K562 (cell line): ENCODE measurements around the gene TMEM271. TPM values are rescaled to one million over a fixed set of nuclear protein-coding genes. Genes with fewer than 3 reads are reported as not detected.

ENCODE experiments used
- ATAC-seq: fragments of 200-7000 bp; cut with Tn5 transposase; 3 replicates; pipeline ENCODE4 v1.9.1; 2020; ENCODE audit warnings: moderate library complexity
- BruUV-seq: library from RNA; stranded (reverse); fragments of 400-500 nt; replicated peaks from 2 replicates; lab custom pipeline; 2021; lab: Mats Ljungman, UMichigan
- CTCF ChIA-PET: fragments of 300-600 bp; formaldehyde crosslinking; extraction: SDS; loops from one replicate; lab custom pipeline; 2021; ENCODE audit warnings: low intra/inter-chr PET ratio; lab: Yijun Ruan, JAX
- POLR2A ChIA-PET: fragments of 300-600, 350-650 bp; sonication (Branson Sonifier 250); formaldehyde crosslinking; extraction: SDS; loops from one replicate; lab custom pipeline; 2021; ENCODE audit warnings: antibody characterized with exemption, inconsistent platforms; lab: Yijun Ruan, JAX
- DNase-seq, 4 experiments: peaks; one replicate each; pipeline versions ENCODE4 v3.0.0 to v3.0.0-alpha.2; 2011 to 2018; ENCODE audit warnings: low spot score in 3 of 4, mixed read lengths in 3 of 4; ENCODE audit errors: extremely low read depth in 1 of 4
- FAIRE-seq: peaks from 2 replicates; lab custom pipeline; 2011; peaks lifted over from hg19 to GRCh38; lab: Jason Lieb, UNC
- H2AFZ ChIP-seq: 2 replicates; pipeline ENCODE4 v1.6.0; 2011; ENCODE audit warnings: low read depth, low read length, control low read depth, inconsistent platforms
- H3K27ac ChIP-seq: fragments of 200-600 bp; 3 replicates; pipeline ENCODE4 v1.8.0; 2011; ENCODE audit warnings: low read depth, mild to moderate bottlenecking, control low read depth, inconsistent platforms, low read length, moderate library complexity, mixed read lengths; ENCODE audit errors: extremely low read depth
- H3K27me3 ChIP-seq, 2 experiments: fragments of 300-600 bp in 1 of 2; 2 replicates in 1 of 2; 3 replicates in 1 of 2; pipeline versions ENCODE4 v1.6.0 to v1.8.0; 2011; ENCODE audit warnings: inconsistent platforms in 2 of 2, low read length in 2 of 2, mild to moderate bottlenecking in 1 of 2, mixed read lengths in 1 of 2, moderate library complexity in 1 of 2; ENCODE audit not compliant: control insufficient read depth in 2 of 2, insufficient read depth in 2 of 2
- H3K36me3 ChIP-seq: fragments of 300-600 bp; 3 replicates; pipeline ENCODE4 v1.8.0; 2011; ENCODE audit warnings: mild to moderate bottlenecking, low read length, inconsistent platforms; ENCODE audit not compliant: control insufficient read depth, insufficient read depth
- H3K4me1 ChIP-seq, 2 experiments: fragments of 200-600 bp in 1 of 2; replicated peaks in 1 of 2; 2 replicates in 1 of 2; 3 replicates in 1 of 2; pipeline versions ENCODE4 v1.5.1 to v1.8.0; 2011; ENCODE audit warnings: inconsistent platforms in 2 of 2, low read length in 2 of 2, mild to moderate bottlenecking in 1 of 2, mixed read lengths in 1 of 2, moderate library complexity in 1 of 2; ENCODE audit not compliant: control insufficient read depth in 2 of 2, insufficient read depth in 2 of 2
- H3K4me2 ChIP-seq: 2 replicates; pipeline ENCODE4 v1.6.1; 2011; ENCODE audit warnings: low read length, control low read depth, inconsistent platforms, mixed read lengths; ENCODE audit not compliant: insufficient read depth
- H3K4me3 ChIP-seq: fragments of 200-600 bp; sonication (generic), shearing (Covaris generic); 2 replicates; pipeline ENCODE4 v1.5.1; 2016; ENCODE audit warnings: control low read depth, inconsistent platforms
- H3K79me2 ChIP-seq: fragments of 200-600 bp; 3 replicates; pipeline ENCODE4 v1.8.0; 2011; ENCODE audit warnings: low read length, inconsistent platforms; ENCODE audit not compliant: control insufficient read depth, insufficient read depth
- H3K9ac ChIP-seq, 2 experiments: 2 replicates each; pipeline versions ENCODE4 v1.6.0 to v1.6.1; 2011; ENCODE audit warnings: low read depth in 2 of 2, low read length in 2 of 2, control low read depth in 1 of 2, inconsistent platforms in 1 of 2, mild to moderate bottlenecking in 1 of 2, mixed read lengths in 1 of 2; ENCODE audit not compliant: insufficient read depth in 1 of 2
- H3K9me1 ChIP-seq: one replicate; pipeline ENCODE4 v1.6.0; 2011; ENCODE audit warnings: inconsistent platforms, mild to moderate bottlenecking, low read length, moderate library complexity; ENCODE audit not compliant: control insufficient read depth, insufficient read depth
- H3K9me3 ChIP-seq: replicated peaks from 2 replicates; pipeline ENCODE4 v1.5.1; 2011; ENCODE audit warnings: low read depth, low read length, inconsistent platforms; ENCODE audit not compliant: control insufficient read depth, insufficient read depth
- H4K20me1 ChIP-seq: replicated peaks from 2 replicates; pipeline ENCODE4 v1.6.1; 2011; ENCODE audit warnings: low read length, inconsistent platforms, mixed read lengths; ENCODE audit not compliant: control insufficient read depth, insufficient read depth
- BCL6 ChIP-seq: fragments of 250-450 bp; sonication (Bioruptor Pico); IDR thresholded peaks from 2 replicates; pipeline ENCODE4 v1.4.0; 2020
- FIP1L1 ChIP-seq: fragments of 200-400 bp; formaldehyde crosslinking; IDR thresholded peaks from 2 replicates; pipeline ENCODE4 v1.6.1; 2018; ENCODE audit warnings: mild to moderate bottlenecking, low read depth, low read length; ENCODE audit not compliant: poor library complexity, severe bottlenecking
- FOXK2 ChIP-seq, 2 experiments: fragments of 450-650 bp; IDR thresholded peaks in 1 of 2; conservative IDR thresholded peaks in 1 of 2; 2 replicates each; pipeline ENCODE4 v1.6.1; 2016; ENCODE audit warnings: low read depth in 2 of 2, mild to moderate bottlenecking in 1 of 2
- GATAD2A ChIP-seq: fragments of 450-650 bp; IDR thresholded peaks from 2 replicates; pipeline ENCODE4 v1.6.1; 2017
- MAFG ChIP-seq: fragments of 450-650 bp; conservative IDR thresholded peaks from 2 replicates; pipeline ENCODE4 v1.6.1; 2016; ENCODE audit warnings: missing genetic modification characterization, missing compliant biosample characterization
- NRF1 ChIP-seq, 2 experiments: fragments of 450-650 bp; IDR thresholded peaks in 1 of 2; conservative IDR thresholded peaks in 1 of 2; 2 replicates each; pipeline ENCODE4 v1.6.1; 2014; ENCODE audit warnings: mild to moderate bottlenecking in 2 of 2
- PHB2 ChIP-seq: fragments of 450-650 bp; IDR thresholded peaks from 2 replicates; pipeline ENCODE4 v1.6.1; 2017; ENCODE audit warnings: low read depth
- RCOR1 ChIP-seq, 2 experiments: IDR thresholded peaks; 2 replicates each; pipeline ENCODE4 v1.6.1; 2012; ENCODE audit warnings: low read depth in 2 of 2, low read length in 2 of 2, borderline replicate concordance in 1 of 2, improper control_type of control experiment in 1 of 2
- ZFPM2 ChIP-seq: fragments of 250-450 bp; sonication (Bioruptor Pico); IDR thresholded peaks from 2 replicates; pipeline ENCODE4 v1.5.1; 2022; ENCODE audit warnings: mild to moderate bottlenecking
- ZNF668 ChIP-seq: fragments of 250-450 bp; sonication (Bioruptor Pico); IDR thresholded peaks from 2 replicates; pipeline ENCODE4 v1.8.0; 2022; ENCODE audit warnings: mild to moderate bottlenecking, inconsistent platforms
- WGBS: fragments of 100-300 bp; shearing (Covaris generic); methylation state at CpG from one replicate; pipeline ENCODE4 v1.1.6; 2016; ENCODE audit warnings: low coverage, mixed read lengths; ENCODE audit not compliant: insufficient coverage; ENCODE audit errors: missing lambda C conversion rate; 5-methylcytosine and 5-hydroxymethylcytosine counted together
- in situ Hi-C: fragments of 300-500 bp; cut with MboI; formaldehyde crosslinking; loops from 4 replicates; pipeline ENCODE4 v1.15.0; 2018; ENCODE audit warnings: inconsistent platforms, mixed read lengths
- intact Hi-C: fragments of 100-400 bp; cut with micrococcal nuclease; formaldehyde crosslinking; loops from 2 replicates; pipeline ENCODE4 v1.14.2; 2022
- polyA plus RNA-seq, 8 experiments: library from polyadenylated mRNA; depleted of rRNA in 4 of 8; stranded (reverse) in 5 of 8; unstranded in 3 of 8; fragments of >200 nt; fragmentation: Nextera tagmentation in 2 of 8; fragmentation: Illumina TruSeq in 1 of 8; extraction: Ambion mirVana in 2 of 8; extraction: Trizol in 1 of 8; gene quantifications; 2 replicates each; pipeline versions ENCODE4 v1.2.1 to v1.2.3, GENCODE V29; 2011 to 2014; ENCODE audit warnings: inconsistent platforms in 1 of 8, missing spikeins in 1 of 8
- total RNA-seq, 7 experiments: library from RNA; depleted of rRNA in 6 of 7; stranded (reverse); fragments of >200 nt in 6 of 7; fragmentation: Illumina TruSeq in 2 of 7; extraction: Trizol in 2 of 7; gene quantifications; 2 replicates each; pipeline versions ENCODE4 v1.2.1 to v1.2.3, GENCODE V29; 2011 to 2021; ENCODE audit warnings: low replicate concordance in 1 of 7
- TF ChIP-seq, protein P1 (sequence below): fragments of 250-450 bp; sonication (Bioruptor Pico); IDR thresholded peaks from 2 replicates; pipeline ENCODE4 v1.4.0; 2020; ENCODE audit warnings: mild to moderate bottlenecking, moderate library complexity
- TF ChIP-seq, protein P2 (sequence below): fragments of 250-450 bp; sonication (Bioruptor Pico); IDR thresholded peaks from 2 replicates; pipeline ENCODE4 v1.4.0; 2020; ENCODE audit warnings: mild to moderate bottlenecking, moderate library complexity
- TF ChIP-seq, protein P3 (sequence below): sonication (generic); formaldehyde crosslinking; IDR thresholded peaks from 2 replicates; pipeline ENCODE4 v1.9.0; 2022; ENCODE audit warnings: mild to moderate bottlenecking, missing genetic modification reagents
- TF ChIP-seq, protein P4 (sequence below): sonication (generic); formaldehyde crosslinking; IDR thresholded peaks from 2 replicates; pipeline ENCODE4 v1.8.1; 2023; ENCODE audit warnings: mild to moderate bottlenecking, missing genetic modification reagents
- TF ChIP-seq, protein P5 (sequence below), 3 experiments: fragments of 200-800 bp in 1 of 3; sonication (Bioruptor generic) in 1 of 3; sonication (generic) in 1 of 3; formaldehyde crosslinking in 1 of 3; IDR thresholded peaks; 2 replicates each; pipeline versions ENCODE4 v1.6.1 to v1.8.0; 2016 to 2022; ENCODE audit warnings: mild to moderate bottlenecking in 2 of 3, missing compliant biosample characterization in 2 of 3, missing genetic modification characterization in 2 of 3, missing genetic modification reagents in 1 of 3

The TMEM271 gene
- total and polyA plus RNA-seq, 9 of the 15 experiments (the other 6 are each of a cell fraction or from before 2014, with no cell fraction given), result not detected

DNA sequence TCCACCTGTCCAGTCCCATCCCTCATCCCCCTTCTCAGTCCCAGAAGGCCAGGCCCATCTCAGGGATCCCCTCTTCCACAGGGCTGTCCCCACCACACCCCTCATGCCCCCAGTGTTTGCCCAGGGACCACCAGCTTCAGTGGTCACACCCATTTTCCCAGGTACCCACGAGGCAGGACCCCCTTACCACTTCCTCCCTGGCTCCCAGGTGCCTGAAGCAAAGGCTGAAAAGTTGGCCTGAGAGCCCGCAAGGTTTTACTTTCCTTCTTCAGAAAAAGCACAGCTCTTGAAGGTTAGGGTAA lies 7.8 kb downstream of the TMEM271 start:
- no peaks in the 10 kb centered on the region for H4K20me1 ChIP-seq
- no peaks in the 10 kb centered on the region for H3K36me3 ChIP-seq
- POLR2A ChIA-PET, result interaction anchor here (0.7 kb wide), 1 partner anchor 22 kb away, joined by 3 read pairs; no protein-coding TSS in a partner anchor
- CTCF ChIA-PET, result no interaction called here
- BruUV-seq, result no TSS peak
- H3K4me3 ChIP-seq, result no peak overlapping the region
- no peaks in the 10 kb centered on the region; a peak in 1 of 5 replicates for H3K4me1 ChIP-seq
- no peak for ATAC-seq
- H3K4me2 ChIP-seq, result no peak overlapping the region
- H3K9me1 ChIP-seq, result no peaks in the 10 kb centered on the region
- WGBS, result 0% methylated on average over 2 of the region's 2 CpGs
- no peak overlapping the region; a peak in 1 of 4 replicates for H3K9ac ChIP-seq
- DNase-seq, result no peak
- intact Hi-C loops (no loop called here), in situ Hi-C loops (no loop called here)
- H3K27ac ChIP-seq, result no peak overlapping the region
- H2AFZ ChIP-seq, result no peak overlapping the region
- no peak for FAIRE-seq
- H3K27me3 ChIP-seq, result peaks cover 0 to 31% of the 10 kb centered on the region in 2 experiments; a peak in 2 of 5 replicates
- H3K79me2 ChIP-seq, result no peaks in the 10 kb centered on the region
- H3K9me3 ChIP-seq, result 0 out of 2 replicates have a peak, but pooled peaks cover 2% of the 10 kb centered on the region
- TF ChIP-seq, protein P1, sequence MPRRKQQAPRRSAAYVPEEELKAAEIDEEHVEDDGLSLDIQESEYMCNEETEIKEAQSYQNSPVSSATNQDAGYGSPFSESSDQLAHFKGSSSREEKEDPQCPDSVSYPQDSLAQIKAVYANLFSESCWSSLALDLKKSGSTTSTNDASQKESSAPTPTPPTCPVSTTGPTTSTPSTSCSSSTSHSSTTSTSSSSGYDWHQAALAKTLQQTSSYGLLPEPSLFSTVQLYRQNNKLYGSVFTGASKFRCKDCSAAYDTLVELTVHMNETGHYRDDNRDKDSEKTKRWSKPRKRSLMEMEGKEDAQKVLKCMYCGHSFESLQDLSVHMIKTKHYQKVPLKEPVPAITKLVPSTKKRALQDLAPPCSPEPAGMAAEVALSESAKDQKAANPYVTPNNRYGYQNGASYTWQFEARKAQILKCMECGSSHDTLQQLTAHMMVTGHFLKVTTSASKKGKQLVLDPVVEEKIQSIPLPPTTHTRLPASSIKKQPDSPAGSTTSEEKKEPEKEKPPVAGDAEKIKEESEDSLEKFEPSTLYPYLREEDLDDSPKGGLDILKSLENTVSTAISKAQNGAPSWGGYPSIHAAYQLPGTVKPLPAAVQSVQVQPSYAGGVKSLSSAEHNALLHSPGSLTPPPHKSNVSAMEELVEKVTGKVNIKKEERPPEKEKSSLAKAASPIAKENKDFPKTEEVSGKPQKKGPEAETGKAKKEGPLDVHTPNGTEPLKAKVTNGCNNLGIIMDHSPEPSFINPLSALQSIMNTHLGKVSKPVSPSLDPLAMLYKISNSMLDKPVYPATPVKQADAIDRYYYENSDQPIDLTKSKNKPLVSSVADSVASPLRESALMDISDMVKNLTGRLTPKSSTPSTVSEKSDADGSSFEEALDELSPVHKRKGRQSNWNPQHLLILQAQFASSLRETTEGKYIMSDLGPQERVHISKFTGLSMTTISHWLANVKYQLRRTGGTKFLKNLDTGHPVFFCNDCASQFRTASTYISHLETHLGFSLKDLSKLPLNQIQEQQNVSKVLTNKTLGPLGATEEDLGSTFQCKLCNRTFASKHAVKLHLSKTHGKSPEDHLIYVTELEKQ (CRISPR knock-in tag), result no peak
- no peak for TF ChIP-seq GATAD2A
- TF ChIP-seq, protein P2, sequence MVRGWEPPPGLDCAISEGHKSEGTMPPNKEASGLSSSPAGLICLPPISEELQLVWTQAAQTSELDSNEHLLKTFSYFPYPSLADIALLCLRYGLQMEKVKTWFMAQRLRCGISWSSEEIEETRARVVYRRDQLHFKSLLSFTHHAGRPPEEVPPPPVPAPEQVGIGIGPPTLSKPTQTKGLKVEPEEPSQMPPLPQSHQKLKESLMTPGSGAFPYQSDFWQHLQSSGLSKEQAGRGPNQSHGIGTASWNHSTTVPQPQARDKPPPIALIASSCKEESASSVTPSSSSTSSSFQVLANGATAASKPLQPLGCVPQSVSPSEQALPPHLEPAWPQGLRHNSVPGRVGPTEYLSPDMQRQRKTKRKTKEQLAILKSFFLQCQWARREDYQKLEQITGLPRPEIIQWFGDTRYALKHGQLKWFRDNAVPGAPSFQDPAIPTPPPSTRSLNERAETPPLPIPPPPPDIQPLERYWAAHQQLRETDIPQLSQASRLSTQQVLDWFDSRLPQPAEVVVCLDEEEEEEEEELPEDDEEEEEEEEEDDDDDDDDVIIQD (CRISPR knock-in tag), result no peak
- TF ChIP-seq ZNF668 (CRISPR knock-in tag), result no peak
- TF ChIP-seq BCL6 (CRISPR knock-in tag), result no peak
- TF ChIP-seq NRF1 (conservative IDR thresholded peaks at IDR 0.05 in 1 of 2, IDR thresholded peaks at IDR 0.05 in 1 of 2), result no peak
- no peak for TF ChIP-seq FIP1L1
- no peak for TF ChIP-seq PHB2
- TF ChIP-seq, protein P3, sequence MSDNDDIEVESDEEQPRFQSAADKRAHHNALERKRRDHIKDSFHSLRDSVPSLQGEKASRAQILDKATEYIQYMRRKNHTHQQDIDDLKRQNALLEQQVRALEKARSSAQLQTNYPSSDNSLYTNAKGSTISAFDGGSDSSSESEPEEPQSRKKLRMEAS (CRISPR knock-in tag), result no peak
- no peak for TF ChIP-seq RCOR1 (IDR thresholded peaks at IDR 0.05; ENCODE audit: borderline replicate concordance in 1 of 2, low read depth in 2 of 2, low read length in 2 of 2)
- no peak for TF ChIP-seq FOXK2 (conservative IDR thresholded peaks at IDR 0.05 in 1 of 2, IDR thresholded peaks at IDR 0.05 in 1 of 2; ENCODE audit: low read depth in 2 of 2)
- TF ChIP-seq ZFPM2 (CRISPR knock-in tag), result no peak
- TF ChIP-seq MAFG (tag), result no peak
- TF ChIP-seq, protein P4, sequence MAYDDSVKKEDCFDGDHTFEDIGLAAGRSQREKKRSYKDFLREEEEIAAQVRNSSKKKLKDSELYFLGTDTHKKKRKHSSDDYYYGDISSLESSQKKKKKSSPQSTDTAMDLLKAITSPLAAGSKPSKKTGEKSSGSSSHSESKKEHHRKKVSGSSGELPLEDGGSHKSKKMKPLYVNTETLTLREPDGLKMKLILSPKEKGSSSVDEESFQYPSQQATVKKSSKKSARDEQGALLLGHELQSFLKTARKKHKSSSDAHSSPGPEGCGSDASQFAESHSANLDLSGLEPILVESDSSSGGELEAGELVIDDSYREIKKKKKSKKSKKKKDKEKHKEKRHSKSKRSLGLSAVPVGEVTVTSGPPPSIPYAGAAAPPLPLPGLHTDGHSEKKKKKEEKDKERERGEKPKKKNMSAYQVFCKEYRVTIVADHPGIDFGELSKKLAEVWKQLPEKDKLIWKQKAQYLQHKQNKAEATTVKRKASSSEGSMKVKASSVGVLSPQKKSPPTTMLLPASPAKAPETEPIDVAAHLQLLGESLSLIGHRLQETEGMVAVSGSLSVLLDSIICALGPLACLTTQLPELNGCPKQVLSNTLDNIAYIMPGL (CRISPR knock-in tag), result no peak
- TF ChIP-seq, protein P5, sequence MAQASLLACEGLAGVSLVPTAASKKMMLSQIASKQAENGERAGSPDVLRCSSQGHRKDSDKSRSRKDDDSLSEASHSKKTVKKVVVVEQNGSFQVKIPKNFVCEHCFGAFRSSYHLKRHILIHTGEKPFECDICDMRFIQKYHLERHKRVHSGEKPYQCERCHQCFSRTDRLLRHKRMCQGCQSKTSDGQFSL (CRISPR knock-in tag; IDR thresholded peaks at IDR 0.05), result no peak
- TF ChIP-seq, protein P5 (tag; IDR thresholded peaks at IDR 0.05), result no peak
